GM19023 (cell line): ENCODE results near the gene RNF115.
"Not testable (repeated sequence)": the region's sequence is repeated elsewhere in the genome, so short reads cannot be mapped to it uniquely, and the experiment has no call there.

Source experiments
- ATAC-seq: cut with Tn5 transposase; IDR thresholded peaks from one replicate; pipeline ENCODE4 v1.9.1; 2021; ENCODE audit warnings: mild to moderate bottlenecking, moderate library complexity; ENCODE audit not compliant: unreplicated experiment

Gene RNF115

DNA sequence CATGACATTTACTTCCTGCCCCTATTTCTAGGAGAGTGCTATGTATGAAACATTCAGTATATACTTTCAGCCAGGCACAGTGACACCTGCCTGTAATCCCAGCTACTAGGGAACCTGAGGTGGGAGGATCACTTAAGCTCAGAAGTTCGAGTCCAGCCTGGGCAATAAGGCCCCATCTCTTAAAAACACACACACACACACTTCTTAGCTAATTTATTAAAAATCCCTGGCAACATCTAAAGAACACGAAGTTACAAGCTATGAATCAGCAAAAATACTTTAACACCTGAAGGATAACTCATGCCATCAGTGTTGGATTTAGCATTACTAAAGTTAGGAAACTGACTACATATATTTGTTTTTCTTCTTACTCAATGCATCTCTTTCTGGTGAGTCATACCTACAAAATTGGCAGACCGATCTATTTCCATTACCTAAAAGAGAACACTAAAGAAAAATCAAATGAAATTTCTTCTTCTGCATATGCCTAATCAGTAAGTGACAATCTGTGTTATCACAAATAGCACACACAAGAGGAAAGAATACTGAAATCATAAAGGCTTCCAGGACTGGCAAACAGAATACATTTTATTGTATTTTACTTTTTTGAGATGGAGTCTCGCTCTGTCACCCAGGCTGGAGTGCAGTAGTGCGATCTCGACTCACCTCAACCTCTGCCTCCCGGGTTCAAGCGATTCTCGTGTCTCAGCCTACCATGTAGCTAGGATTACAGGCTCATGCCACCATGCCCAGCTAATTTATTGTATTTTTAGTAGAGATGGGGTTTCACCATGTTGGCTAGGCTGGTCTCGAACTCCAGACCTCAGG, 41.4 kb downstream of the RNF115 start:
- no peak for ATAC-seq

DNA sequence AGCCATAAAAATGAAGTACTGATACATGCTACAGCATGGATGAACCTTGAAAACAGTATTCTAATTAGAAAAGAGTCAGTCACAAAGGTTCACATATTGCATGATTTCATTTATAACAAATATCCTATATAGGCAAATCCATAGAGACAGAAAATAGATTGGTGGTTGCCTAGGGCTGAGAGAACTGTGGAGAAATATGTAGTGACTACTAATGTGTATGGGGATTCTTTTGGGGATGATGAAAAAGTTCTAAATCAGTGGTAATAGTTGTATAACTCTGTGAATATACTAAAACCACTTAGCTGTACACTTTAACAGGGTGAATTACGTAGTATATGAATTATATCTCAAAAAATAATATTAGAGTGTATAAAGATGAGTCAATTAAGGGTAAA, 45.8 kb downstream of the RNF115 start:
- no peak for ATAC-seq

DNA sequence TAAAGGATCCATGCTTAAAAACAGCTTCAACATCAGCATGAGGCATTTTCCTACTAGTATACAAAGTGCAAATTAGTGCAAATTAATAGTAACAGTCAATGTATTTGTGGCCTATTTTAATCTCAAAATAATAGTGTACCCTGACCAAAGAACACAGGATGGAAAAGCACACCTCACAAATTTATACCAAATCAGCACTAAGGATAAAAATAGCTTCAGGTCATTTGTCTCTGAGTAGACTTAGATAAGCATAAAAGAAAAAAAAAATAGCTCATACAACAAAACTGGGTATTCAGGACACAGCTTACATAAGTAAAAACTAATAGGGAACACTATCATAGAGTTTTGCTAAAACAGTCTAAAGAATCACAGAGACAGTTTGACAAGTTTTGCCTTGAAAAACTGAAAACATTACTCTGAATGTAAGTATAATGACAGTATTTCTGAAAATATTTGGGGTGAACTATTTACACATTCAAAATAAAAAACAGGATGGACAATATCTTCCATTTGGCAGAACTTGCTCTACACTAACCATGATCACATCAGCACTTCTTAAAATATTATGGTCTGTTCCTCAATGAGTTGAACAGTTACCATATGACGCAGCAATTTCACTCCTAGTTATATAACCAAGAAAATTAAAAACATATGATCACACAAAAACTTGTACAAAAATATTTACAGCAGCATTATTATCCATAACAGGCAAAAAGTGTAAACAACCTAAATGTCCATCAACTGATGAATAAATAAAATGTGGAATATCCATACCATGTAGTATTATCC, 46.3 kb downstream of the RNF115 start:
- no peak for ATAC-seq

DNA sequence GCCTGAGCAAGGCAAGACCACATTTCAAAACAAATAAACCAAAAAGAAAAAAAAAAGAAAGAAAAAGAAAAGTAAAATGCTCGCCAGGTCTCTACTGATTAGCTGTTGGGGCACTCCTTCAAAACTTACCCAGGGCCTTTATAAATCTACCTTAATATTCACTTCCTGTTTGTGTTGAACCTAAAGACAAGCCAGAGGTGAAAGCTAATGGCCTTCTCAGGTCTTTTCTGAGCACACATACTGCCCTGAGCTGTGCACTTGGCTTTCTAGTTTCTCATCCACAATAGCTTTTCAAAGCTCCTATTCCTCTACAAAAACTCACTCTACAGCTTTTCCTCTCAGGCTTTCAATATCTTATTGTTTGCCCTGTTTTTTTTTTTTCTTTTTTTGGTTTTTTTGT, 50.5 kb downstream of the RNF115 start:
- ATAC-seq, result no peak

DNA sequence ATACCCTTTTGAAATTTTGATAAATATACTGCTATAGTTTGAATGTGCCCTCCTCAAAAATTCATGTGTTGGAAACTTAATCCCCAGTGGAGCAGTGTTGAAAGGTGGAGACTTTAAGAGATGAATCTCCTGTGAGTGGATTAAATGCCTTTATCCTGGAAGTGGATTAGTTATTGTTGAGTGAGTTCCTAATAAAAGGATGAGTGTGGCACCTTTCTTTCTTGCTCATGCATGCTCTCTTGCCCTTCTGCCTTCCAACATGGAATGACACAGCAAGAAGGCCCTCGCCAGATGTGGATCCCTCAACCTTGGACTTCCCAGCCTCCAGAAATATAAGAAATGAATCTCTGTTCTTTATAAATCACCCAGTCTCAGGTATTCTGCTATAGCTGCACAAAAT, 52.8 kb downstream of the RNF115 start:
- no peak for ATAC-seq

DNA sequence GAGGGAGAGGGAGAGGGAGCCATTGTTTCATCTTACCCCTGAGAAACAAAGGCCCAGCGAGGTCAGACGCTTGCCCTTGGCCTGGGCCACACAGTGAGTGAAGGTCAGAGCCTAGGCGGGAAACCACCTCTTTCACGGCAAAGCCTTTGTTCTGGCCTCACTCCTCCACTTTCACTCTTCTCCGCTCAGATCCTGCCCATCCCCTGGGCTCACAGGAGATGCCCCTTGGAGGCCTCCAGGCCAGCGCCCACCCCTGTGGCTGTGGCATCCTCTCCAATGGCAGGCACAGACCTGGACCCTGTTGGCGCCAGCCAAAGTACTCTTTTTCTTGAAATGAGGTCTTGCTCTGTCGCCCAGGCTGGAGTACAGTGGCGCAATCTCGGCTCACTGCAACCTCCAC, 55.9 kb downstream of the RNF115 start:
- ATAC-seq, result not testable (repeated sequence)

DNA sequence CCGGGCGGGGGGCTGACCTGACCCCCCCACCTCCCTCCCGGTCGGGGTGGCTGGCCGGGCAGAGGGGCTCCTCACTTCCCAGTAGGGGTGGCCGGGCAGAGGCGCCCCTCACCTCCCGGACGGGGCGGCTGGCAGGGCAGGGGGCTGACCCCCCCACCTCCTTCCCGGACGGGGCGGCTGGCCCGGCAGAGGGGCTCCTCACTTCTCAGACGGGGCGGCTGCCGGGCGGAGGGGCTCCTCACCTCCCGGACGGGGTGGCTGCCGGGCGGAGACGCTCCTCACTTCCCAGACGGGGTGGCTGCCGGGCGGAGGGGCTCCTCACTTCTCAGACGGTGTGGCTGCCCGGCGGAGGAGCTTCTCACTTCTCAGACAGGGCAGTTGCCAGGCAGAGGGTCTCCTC, 57.0 kb downstream of the RNF115 start:
- ATAC-seq, result not testable (repeated sequence)

DNA sequence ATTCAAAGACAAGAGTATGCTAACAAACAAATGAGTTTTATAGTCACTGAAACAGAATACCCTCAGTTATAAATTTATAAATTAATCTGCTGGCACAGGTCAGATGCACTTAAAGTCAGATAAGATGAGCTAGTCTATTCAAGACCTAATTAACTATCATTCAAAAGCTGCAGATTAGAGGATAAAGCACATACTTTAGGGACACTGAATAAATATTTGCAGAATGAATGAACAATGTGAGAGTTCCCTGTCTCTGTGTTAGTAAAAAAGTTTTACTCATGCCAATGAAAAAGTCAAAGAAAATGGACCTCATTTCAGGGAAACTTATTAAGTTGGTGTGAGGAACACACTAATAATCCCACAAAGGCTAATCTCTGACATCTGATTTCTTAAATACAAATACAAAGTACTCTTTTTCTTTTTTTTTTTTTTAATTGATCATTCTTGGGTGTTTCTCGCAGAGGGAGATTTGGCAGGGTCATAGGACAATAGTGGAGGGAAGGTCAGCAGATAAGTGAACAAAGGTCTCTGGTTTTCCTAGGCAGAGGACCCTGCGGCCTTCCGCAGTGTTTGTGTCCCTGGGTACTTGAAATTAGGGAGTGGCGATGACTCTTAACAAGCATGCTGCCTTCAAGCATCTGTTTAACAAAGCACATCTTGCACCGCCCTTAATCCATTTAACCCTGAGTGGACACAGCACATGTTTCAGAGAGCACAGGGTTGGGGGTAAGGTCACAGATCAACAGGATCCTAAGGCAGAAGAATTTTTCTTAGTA, 58.1 kb downstream of the RNF115 start:
- not testable (repeated sequence) for ATAC-seq

DNA sequence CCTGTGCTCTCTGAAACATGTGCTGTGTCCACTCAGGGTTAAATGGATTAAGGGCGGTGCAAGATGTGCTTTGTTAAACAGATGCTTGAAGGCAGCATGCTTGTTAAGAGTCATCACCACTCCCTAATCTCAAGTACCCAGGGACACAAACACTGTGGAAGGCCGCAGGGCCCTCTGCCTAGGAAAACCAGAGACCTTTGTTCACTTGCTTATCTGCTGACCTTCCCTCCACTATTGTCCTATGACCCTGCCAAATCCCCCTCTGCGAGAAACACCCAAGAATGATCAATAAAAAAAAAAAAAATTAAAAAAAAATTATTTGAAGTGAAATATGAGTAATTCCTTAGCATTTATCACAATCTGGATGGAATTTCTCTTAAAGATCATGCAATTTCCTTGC, 58.8 kb downstream of the RNF115 start:
- not testable (repeated sequence) for ATAC-seq

DNA sequence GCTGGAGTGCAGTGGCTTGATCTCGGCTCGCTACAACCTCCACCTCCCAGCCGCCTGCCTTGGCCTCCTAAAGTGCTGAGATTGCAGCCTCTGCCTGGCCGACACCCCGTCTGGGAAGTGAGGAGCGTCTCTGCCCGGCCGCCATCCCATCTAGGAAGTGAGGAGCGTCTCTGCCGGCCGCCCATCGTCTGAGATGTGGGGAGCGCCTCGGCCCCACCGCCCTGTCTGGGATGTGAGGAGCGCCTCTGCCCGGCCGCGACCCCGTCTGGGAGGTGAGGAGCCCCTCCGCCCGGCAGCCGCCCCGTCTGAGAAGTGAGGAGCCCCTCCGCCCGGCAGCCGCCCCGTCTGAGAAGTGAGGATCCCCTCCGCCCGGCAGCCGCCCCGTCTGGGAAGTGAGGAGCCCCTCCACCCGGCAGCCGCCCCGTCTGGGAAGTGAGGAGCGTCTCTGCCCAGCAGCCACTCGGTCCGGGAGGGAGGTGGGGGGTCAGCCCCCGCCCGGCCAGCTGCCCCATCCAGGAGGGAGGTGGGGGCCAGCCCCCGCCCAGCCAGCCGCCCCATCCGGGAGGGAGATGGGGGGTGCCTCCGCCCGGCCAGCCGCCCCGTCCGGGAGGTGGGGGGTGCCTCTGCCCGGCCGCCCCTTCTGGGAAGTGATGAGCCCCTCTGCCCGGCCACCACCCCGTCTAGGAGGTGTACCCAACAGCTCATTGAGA, 59.5 kb downstream of the RNF115 start:
- not testable (repeated sequence) for ATAC-seq

DNA sequence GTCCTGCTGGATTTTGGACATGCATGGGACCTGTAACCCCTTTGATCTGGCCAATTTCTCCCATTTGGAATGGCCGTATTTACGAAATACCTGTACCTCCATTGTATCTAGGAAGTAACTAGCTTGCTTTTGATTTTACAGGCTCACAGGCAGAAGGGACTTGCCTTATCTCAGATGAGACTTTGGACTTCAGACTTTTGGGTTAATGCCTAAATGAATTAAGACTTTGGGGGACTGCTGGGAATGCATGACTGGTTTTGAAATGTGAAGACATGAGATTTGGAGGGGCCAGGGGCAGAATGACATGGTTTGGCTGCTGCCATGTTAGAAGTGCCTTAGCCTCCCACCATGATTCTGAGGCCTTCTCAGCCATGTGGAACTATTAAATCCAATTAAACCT, 61.9 kb downstream of the RNF115 start:
- not testable (repeated sequence) for ATAC-seq

DNA sequence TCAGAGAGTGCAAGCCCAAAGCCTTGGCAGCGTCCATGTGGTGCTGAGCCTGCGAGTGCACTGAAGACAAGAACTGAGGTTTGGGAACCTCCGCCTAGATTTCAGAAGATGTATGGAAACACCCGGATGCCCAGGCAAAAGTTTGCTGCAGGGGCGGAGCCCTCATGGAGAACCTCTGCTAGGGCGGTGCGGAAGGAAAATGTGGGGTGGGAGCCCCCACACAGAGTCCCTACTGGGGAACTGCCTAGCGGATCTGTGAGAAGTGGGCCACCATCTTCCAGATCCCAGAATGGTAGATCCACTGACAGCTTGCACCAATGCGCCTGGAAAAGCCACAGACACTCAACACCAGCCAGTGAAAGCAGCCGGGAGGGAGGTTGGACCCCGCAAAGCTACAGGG, 62.4 kb downstream of the RNF115 start:
- ATAC-seq, result not testable (repeated sequence)

DNA sequence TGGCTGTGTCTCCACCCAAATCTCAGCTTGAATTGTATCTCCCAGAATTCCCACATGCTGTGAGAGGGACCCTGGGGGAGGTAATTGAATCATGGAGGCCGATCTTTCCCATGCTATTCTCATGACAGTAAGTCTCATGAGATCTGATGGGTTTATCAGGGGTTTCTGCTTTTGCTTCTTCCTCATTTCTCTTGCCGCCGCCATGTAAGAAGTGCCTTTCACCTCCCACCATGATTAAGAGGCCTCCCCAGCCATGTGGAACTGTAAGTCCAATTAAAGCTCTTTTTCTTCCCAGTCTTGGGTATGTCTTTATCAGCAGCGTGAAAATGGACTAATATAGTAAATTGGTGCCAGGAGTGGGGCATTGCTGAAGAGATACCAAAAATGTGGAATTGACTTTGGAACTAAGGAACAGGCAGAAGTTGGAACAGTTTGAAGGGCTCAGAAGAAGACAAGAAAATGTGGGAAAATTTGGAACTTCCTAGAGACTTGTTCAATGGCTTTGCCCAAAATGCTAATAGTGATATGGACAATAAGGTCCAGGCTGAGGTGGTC, 63.4 kb downstream of the RNF115 start:
- not testable (repeated sequence) for ATAC-seq

DNA sequence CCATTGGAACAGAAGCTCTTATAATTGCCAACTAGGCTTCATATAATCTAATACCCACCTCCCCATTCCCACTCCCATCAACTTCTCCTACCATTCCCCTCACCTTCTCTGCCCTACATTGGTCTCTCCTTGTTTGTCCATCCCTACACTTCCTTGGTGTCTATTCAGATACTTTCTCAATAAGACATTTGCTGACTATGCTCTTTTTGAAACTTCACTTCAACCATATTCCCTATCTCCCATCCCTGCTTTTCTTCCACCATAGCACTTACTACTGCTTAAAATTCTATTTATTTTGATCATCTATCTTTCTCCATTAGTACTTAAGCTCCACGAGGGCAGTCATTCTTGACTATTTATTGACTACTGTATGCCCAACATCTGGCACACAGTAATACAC, 64.2 kb downstream of the RNF115 start:
- no peak for ATAC-seq

DNA sequence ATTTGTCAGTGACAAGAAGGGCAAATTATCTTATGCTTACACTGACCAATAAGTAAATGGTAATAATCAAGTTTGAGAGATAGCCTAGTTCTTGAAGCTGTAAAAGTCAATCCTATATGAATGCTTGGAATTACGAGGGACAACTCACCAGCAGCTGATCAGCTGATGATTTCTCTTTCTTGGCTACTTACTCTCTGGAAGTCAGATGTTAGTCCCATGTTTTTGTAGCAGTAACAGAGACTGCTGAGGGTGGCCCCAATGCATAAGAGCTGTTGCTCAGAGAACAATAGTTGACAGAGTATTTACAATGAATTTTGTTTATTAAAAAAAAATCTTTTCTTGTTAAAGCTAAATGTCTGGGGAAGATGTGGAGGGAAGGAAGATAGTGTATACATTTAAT, 65.3 kb downstream of the RNF115 start:
- ATAC-seq, result no peak

DNA sequence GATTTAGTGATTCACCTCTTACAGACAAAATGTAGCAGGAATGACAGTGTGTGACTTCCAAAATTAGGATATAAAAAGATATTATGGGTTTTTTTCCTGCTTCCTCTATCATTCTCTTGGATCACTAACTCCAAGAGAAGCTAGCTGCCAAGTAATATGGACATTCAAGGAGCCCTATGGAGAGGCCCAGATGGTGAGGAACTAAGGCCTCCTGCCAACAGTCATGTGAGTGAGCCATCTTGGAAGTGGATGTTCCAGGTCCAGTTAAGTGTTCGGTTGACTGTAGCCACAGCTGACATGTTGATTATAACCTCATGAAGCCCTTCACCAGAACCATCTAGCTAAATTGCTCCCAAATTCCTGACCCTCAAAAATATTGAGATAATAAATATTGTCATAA, 65.8 kb downstream of the RNF115 start:
- no peak for ATAC-seq

DNA sequence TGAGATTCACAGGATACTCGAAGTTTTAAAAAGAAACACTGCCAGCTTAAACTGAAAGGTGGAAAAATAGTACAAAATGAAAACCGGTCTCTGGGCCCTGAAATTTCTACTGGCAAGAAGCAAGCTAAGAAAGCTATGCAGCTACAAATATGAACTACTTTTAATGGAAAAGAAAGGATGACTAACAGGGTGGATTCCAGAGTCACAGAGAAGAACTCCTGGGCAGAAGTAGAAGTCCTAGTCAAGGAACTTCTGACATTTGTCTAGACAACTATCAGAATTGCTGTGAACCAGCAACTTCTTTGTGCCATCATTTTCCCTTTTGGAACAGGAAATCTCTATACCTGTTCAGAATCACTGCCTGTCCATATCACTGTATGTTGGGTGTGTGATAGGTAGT, 66.5 kb downstream of the RNF115 start:
- no peak for ATAC-seq

DNA sequence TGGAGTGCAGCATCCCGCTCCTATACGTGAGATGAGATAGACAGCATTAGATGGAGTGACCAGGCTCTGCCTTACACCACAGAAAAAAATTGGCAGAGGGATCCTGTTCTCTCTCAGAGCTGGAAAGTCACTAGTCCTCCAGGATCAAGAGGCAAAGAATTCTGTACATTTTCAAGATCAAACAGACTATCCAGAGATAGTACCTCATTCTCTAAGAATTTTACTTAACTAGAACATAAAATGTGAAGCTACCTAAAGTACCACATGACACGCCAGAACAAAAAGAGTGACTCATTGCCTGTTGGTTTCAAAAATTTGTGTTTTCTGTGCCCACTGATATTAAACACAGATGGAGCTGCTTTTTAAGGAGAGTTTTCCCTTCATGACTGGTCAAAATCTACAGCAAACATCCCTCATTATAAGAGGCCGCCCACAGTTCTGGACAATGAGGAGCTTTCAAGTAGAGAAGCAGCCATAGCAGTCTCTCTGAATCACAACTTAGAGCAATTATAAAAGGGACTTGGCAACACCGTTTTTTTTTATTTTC, 72.3 kb downstream of the RNF115 start:
- no peak for ATAC-seq

DNA sequence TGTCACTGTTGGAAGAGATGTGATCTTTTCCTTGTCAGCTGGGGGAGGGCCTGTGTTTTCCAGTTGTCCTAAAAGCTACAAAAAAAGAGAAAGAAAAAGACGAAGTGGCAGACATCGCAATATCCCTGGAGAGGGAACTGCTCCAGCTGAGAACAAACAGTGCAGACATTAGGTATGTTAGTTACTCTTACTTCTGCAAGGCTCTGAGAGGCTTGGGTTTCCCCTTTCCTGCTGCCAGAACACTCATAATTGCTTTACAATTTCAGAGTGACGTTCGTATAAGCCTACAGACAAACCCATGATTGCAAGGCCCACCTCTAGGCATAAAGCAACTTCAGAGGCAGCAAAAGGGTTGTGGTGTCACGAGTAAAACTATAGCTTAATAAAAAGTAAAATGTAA, 73.5 kb downstream of the RNF115 start:
- ATAC-seq, result no peak
